Calu3 (cell line): ENCODE measurements around the gene FGD5. TPM values are rescaled to one million over a fixed set of nuclear protein-coding genes. Genes with fewer than 3 reads are reported as not detected.

Experiments used
- BruUV-seq: library from RNA; stranded (reverse); fragments of 400-500 nt; replicated peaks from 2 replicates; lab custom pipeline; 2021; lab: Mats Ljungman, UMichigan
- CTCF ChIA-PET: fragments of 300-600 bp; sonication (Branson Sonifier 250); formaldehyde crosslinking; loops from one replicate; lab custom pipeline; 2022; ENCODE audit warnings: antibody characterized with exemption; lab: Charles Lee
- DNase-seq: peaks from one replicate; pipeline ENCODE4 v3.0.0; 2022
- H3K27ac Mint-ChIP-seq: one replicate; pipeline ENCODE4 v1.8.0; 2022; ENCODE audit warnings: mixed read lengths; ENCODE audit not compliant: unreplicated experiment
- H3K27me3 Mint-ChIP-seq: one replicate; pipeline ENCODE4 v1.8.0; 2022; ENCODE audit warnings: mixed read lengths; ENCODE audit not compliant: unreplicated experiment
- H3K36me3 Mint-ChIP-seq: one replicate; pipeline ENCODE4 v1.8.0; 2022; ENCODE audit warnings: mild to moderate bottlenecking, moderate library complexity, mixed read lengths; ENCODE audit not compliant: insufficient read depth, unreplicated experiment
- H3K4me1 Mint-ChIP-seq: one replicate; pipeline ENCODE4 v1.8.0; 2022; ENCODE audit warnings: mild to moderate bottlenecking, low read depth, mixed read lengths; ENCODE audit not compliant: unreplicated experiment
- H3K4me3 Mint-ChIP-seq: one replicate; pipeline ENCODE4 v1.8.0; 2022; ENCODE audit warnings: mild to moderate bottlenecking, low read depth, moderate library complexity, mixed read lengths; ENCODE audit not compliant: unreplicated experiment
- H3K9me3 Mint-ChIP-seq: one replicate; pipeline ENCODE4 v1.8.0; 2022; ENCODE audit warnings: low read depth, mixed read lengths; ENCODE audit not compliant: unreplicated experiment
- intact Hi-C: fragments of 100-400 bp; cut with micrococcal nuclease; formaldehyde crosslinking; loops from one replicate; pipeline ENCODE4 v1.10.0; 2022; ENCODE audit not compliant: unreplicated experiment
- total RNA-seq: library from RNA; stranded (reverse); gene quantifications from 2 replicates; pipeline ENCODE4 v1.2.3, GENCODE V29; 2022
- TF ChIP-seq, protein P1 (sequence below): fragments of 200-600 bp; IDR thresholded peaks from one replicate; pipeline ENCODE4 v1.8.0; 2022; ENCODE audit warnings: antibody characterized with exemption; ENCODE audit not compliant: unreplicated experiment

Gene FGD5
- total RNA-seq, 1 experiment from 2014 or later = not detected

DNA sequence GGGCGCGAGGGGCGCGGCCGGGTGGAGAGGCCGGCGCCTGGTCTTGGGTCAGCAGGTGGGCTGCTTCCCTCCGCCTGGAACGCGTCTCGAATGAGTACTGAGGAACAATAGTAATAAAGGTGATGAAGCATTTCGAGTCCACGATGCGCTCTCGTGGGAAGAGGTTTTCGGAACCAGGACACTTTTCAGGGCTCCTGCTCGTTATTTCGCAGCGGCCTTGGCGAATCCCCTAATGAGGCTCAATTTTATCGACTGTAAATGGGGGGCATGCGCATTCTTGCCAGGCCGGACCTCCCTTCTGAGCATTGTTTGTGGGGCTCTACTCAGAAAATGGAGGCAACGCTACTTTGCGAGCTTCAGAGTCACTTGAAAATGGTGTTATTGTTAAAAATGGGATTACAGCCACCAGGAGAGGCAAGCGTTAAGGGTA lies 129.9 kb downstream of the FGD5 start:
- CTCF ChIA-PET = interaction anchor here (0.6 kb wide), 1 partner anchor 81 kb away, joined by 3 read pairs; no protein-coding TSS in a partner anchor
- Mint-ChIP-seq H3K36me3 (peaks cover 43% of the 10 kb centered on the region), H3K4me3 (peak overlapping the region; percentile 88), H3K9me3 (no peaks in the 10 kb centered on the region), H3K27me3 (no peaks in the 10 kb centered on the region), H3K27ac (peak overlapping the region; percentile 98), H3K4me1 (peaks cover 42% of the 10 kb centered on the region)
- no peak for DNase-seq
- intact Hi-C loops = no loop called here
- TF ChIP-seq, protein P1, sequence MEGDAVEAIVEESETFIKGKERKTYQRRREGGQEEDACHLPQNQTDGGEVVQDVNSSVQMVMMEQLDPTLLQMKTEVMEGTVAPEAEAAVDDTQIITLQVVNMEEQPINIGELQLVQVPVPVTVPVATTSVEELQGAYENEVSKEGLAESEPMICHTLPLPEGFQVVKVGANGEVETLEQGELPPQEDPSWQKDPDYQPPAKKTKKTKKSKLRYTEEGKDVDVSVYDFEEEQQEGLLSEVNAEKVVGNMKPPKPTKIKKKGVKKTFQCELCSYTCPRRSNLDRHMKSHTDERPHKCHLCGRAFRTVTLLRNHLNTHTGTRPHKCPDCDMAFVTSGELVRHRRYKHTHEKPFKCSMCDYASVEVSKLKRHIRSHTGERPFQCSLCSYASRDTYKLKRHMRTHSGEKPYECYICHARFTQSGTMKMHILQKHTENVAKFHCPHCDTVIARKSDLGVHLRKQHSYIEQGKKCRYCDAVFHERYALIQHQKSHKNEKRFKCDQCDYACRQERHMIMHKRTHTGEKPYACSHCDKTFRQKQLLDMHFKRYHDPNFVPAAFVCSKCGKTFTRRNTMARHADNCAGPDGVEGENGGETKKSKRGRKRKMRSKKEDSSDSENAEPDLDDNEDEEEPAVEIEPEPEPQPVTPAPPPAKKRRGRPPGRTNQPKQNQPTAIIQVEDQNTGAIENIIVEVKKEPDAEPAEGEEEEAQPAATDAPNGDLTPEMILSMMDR = no peak
- BruUV-seq = TSS peak; percentile 46

DNA sequence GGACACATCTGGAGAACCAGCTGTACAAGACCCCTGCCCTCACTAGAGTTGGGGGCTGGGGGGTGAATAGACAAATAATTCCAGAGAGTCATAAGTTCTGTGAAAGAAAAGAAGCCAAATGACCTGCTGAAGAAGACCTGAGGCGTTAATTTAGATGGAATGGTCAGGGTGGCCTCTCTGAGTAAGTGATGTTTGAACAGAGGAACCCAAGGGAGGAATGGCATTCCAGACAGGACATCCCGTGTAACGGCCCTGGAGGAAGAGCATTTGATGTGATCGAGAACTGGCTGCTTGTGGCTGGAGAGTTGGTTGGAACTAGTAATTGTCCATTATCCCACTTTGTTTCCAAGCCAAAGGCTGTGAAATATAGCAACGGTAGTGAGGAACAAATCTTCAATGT lies 130.4 kb downstream of the FGD5 start:
- peak overlapping the region; percentile 88 for H3K4me3 Mint-ChIP-seq
- no peak for DNase-seq
- no peaks in the 10 kb centered on the region for H3K27me3 Mint-ChIP-seq
- CTCF ChIA-PET = no interaction called here
- BruUV-seq = no TSS peak
- no peaks in the 10 kb centered on the region for H3K9me3 Mint-ChIP-seq
- peak overlapping the region; percentile 98 for H3K27ac Mint-ChIP-seq
- TF ChIP-seq, protein P1 = no peak
- H3K36me3 Mint-ChIP-seq = peaks cover 43% of the 10 kb centered on the region
- H3K4me1 Mint-ChIP-seq = peaks cover 38% of the 10 kb centered on the region
- intact Hi-C loops = no loop called here

DNA sequence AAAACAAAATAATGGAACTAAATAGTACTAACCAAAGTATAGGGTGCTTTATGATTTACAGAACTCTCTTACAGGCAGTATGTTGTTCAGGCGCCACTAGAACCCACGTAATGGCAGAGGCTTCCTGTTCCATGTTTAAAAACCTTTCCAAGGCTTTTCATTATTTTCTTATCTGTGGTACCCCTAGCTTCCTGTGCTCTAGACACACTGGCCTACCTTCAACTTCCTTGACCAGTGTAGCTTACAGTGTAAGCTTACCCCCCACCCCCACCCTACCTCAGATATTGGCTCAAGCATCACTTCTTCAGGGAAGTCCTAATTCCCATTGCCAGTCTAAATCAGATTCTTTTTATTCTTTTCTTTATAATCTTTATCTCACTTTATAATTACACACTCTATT lies 131.5 kb downstream of the FGD5 start:
- TF ChIP-seq, protein P1 = no peak
- Mint-ChIP-seq H3K36me3 (peaks cover 43% of the 10 kb centered on the region), H3K27me3 (no peaks in the 10 kb centered on the region), H3K9me3 (no peaks in the 10 kb centered on the region), H3K4me3 (no peak overlapping the region), H3K27ac (no peak overlapping the region), H3K4me1 (peaks cover 38% of the 10 kb centered on the region)
- intact Hi-C loops = no loop called here
- CTCF ChIA-PET = no interaction called here
- no TSS peak for BruUV-seq
- DNase-seq = no peak

DNA sequence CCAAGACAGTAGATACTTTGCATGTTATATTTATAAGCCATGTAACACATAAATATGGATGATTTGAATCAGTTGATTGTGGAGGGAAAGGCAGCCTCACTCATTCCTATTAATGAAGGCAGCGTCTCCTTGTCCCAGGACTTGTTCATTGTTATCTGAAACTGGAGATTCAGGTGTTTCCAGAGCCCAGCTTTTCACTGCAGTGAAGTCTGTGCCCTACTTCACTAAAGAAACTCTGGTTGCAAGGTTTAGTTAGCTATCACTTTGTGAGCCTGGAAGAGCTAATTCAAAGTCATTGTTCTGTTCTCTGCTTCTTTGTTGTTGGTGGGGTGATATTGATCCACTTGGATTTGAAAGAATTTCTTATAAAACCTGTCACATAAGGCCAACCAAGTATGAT lies 138.4 kb downstream of the FGD5 start:
- H3K27me3 Mint-ChIP-seq = no peaks in the 10 kb centered on the region
- BruUV-seq = no TSS peak
- TF ChIP-seq, protein P1 = no peak
- H3K4me1 Mint-ChIP-seq = peaks cover 34% of the 10 kb centered on the region
- no peaks in the 10 kb centered on the region for H3K36me3 Mint-ChIP-seq
- intact Hi-C loops = no loop called here
- H3K4me3 Mint-ChIP-seq = no peak overlapping the region
- DNase-seq = no peak
- no peaks in the 10 kb centered on the region for H3K9me3 Mint-ChIP-seq
- H3K27ac Mint-ChIP-seq = no peak overlapping the region
- CTCF ChIA-PET = interaction anchor here (0.6 kb wide), 1 partner anchor 324 kb away, joined by 3 read pairs; no protein-coding TSS in a partner anchor
